GM12878 (cell line): Measurements from ENCODE around the gene HEPHL1. TPM values are rescaled to one million over a fixed set of nuclear protein-coding genes. Genes with fewer than 3 reads are reported as not detected.
"Not testable (repeated sequence)": the region's sequence is repeated elsewhere in the genome, so short reads cannot be mapped to it uniquely, and the experiment has no call there.

ENCODE experiments used
- ATAC-seq: fragments of 200-7000 bp; cut with Tn5 transposase; 3 replicates; pipeline ENCODE4 v1.9.1; 2020; ENCODE audit warnings: mild to moderate bottlenecking, moderate library complexity
- BruUV-seq: library from RNA; stranded (reverse); fragments of 400-500 nt; replicated peaks from 2 replicates; lab custom pipeline; 2021; lab: Mats Ljungman, UMichigan
- CTCF ChIA-PET: fragments of 300-600 bp; sonication (Branson Sonifier 250); formaldehyde crosslinking; extraction: SDS; loops from one replicate; lab custom pipeline; 2021; ENCODE audit warnings: inconsistent platforms; lab: Yijun Ruan, JAX
- POLR2A ChIA-PET: fragments of 350-600 bp; formaldehyde crosslinking; extraction: SDS; loops from one replicate; lab custom pipeline; 2021; ENCODE audit warnings: inconsistent platforms; lab: Charles Lee
- RAD21 ChIA-PET: fragments of 300-600 bp; sonication (Branson Sonifier 250); formaldehyde crosslinking; loops from one replicate; lab custom pipeline; 2023; ENCODE audit warnings: antibody characterized with exemption; ENCODE audit not compliant: unreplicated experiment; lab: Charles Lee
- SMC1A ChIA-PET: fragments of 300-600 bp; sonication (Branson Sonifier 250); formaldehyde crosslinking; loops from one replicate; lab custom pipeline; 2023; ENCODE audit not compliant: unreplicated experiment, uncharacterized antibody; lab: Charles Lee
- DNase-seq: peaks from one replicate; pipeline ENCODE4 v3.0.0-alpha.2; 2011; ENCODE audit warnings: low read depth, low spot score
- FAIRE-seq: peaks from 3 replicates; lab custom pipeline; 2011; peaks lifted over from hg19 to GRCh38; lab: Jason Lieb, UNC
- H2AFZ ChIP-seq: 2 replicates; pipeline ENCODE4 v1.6.0; 2011; ENCODE audit warnings: low read depth, low read length, control low read depth; ENCODE audit not compliant: control insufficient read depth
- H3K27ac ChIP-seq: 2 replicates; pipeline ENCODE4 v1.5.1; 2011; ENCODE audit warnings: control low read depth; ENCODE audit not compliant: control insufficient read depth, insufficient read depth
- H3K27me3 ChIP-seq, 2 experiments: replicated peaks in 1 of 2; 2 replicates each; pipeline versions ENCODE4 v1.6.0 to v1.6.1; 2011; ENCODE audit warnings: low read length in 1 of 2; ENCODE audit not compliant: control insufficient read depth in 2 of 2, insufficient read depth in 2 of 2
- H3K36me3 ChIP-seq, 2 experiments: 2 replicates each; pipeline ENCODE4 v1.5.1; 2011; ENCODE audit warnings: low read length in 1 of 2; ENCODE audit not compliant: control insufficient read depth in 2 of 2, insufficient read depth in 2 of 2
- H3K4me1 ChIP-seq: 2 replicates; pipeline ENCODE4 v1.6.1; 2011; ENCODE audit warnings: mild to moderate bottlenecking, low read length, moderate library complexity, mixed read lengths; ENCODE audit not compliant: control insufficient read depth, insufficient read depth
- H3K4me2 ChIP-seq: 2 replicates; pipeline ENCODE4 v1.6.0; 2011; ENCODE audit warnings: control low read depth; ENCODE audit not compliant: control insufficient read depth, insufficient read depth
- H3K4me3 ChIP-seq: fragments of 200-600 bp; sonication (generic); 2 replicates; pipeline ENCODE4 v1.5.1; 2016
- H3K79me2 ChIP-seq: 2 replicates; pipeline ENCODE4 v1.6.0; 2011; ENCODE audit warnings: low read length; ENCODE audit not compliant: control insufficient read depth, insufficient read depth
- H3K9ac ChIP-seq: 2 replicates; pipeline ENCODE4 v1.8.0; 2011; ENCODE audit warnings: low read length, control low read depth, mixed read lengths; ENCODE audit not compliant: control insufficient read depth, insufficient read depth
- H3K9me3 ChIP-seq: replicated peaks from 3 replicates; pipeline ENCODE4 v1.5.1; 2011; ENCODE audit warnings: mild to moderate bottlenecking, low read length; ENCODE audit not compliant: control insufficient read depth, insufficient read depth
- H4K20me1 ChIP-seq: 2 replicates; pipeline ENCODE4 v1.6.0; 2011; ENCODE audit not compliant: control insufficient read depth, insufficient read depth
- BCLAF1 ChIP-seq: fragments of 450-650 bp; IDR thresholded peaks from 2 replicates; pipeline ENCODE4 v1.6.1; 2017; ENCODE audit warnings: antibody characterized with exemption, mild to moderate bottlenecking, moderate library complexity
- CHD4 ChIP-seq: fragments of 200-600 bp; sonication (generic); IDR thresholded peaks from 2 replicates; pipeline ENCODE4 v1.6.1; 2016; ENCODE audit warnings: mild to moderate bottlenecking
- CREB1 ChIP-seq: IDR thresholded peaks from 2 replicates; pipeline ENCODE4 v1.6.1; 2012; ENCODE audit warnings: low read depth, mild to moderate bottlenecking, inconsistent platforms
- RCOR1 ChIP-seq: conservative IDR thresholded peaks from 2 replicates; pipeline ENCODE4 v1.6.1; 2012; ENCODE audit warnings: low read depth, low read length, improper control_type of control experiment
- SKIL ChIP-seq: fragments of 450-650 bp; IDR thresholded peaks from 2 replicates; pipeline ENCODE4 v1.6.1; 2017; ENCODE audit warnings: mild to moderate bottlenecking, low read depth, inconsistent platforms; ENCODE audit not compliant: poor library complexity, severe bottlenecking
- TAF1 ChIP-seq: IDR thresholded peaks from 2 replicates; pipeline ENCODE4 v1.6.1; 2011; ENCODE audit warnings: mild to moderate bottlenecking, low read depth, low read length, borderline replicate concordance
- ZBTB33 ChIP-seq: fragments of 450-650 bp; IDR thresholded peaks from 2 replicates; pipeline ENCODE4 v1.6.1; 2017; ENCODE audit warnings: mild to moderate bottlenecking
- ZNF217 ChIP-seq: fragments of 450-650 bp; IDR thresholded peaks from 2 replicates; pipeline ENCODE4 v1.6.1; 2017; ENCODE audit warnings: antibody characterized with exemption, mild to moderate bottlenecking
- WGBS: methylation state at CpG from one replicate; pipeline ENCODE4 v1.1.6; 2016; ENCODE audit warnings: low lambda C conversion rate; ENCODE audit not compliant: insufficient replicate concordance, insufficient coverage; ENCODE audit errors: missing lambda C conversion rate; 5-methylcytosine and 5-hydroxymethylcytosine counted together
- in situ Hi-C: fragments of 300-500 bp; cut with MboI; formaldehyde crosslinking; loops from 9 replicates; pipeline ENCODE4 v1.14.3; 2018; ENCODE audit warnings: mixed read lengths
- intact Hi-C: fragments of 100-400 bp; cut with micrococcal nuclease; formaldehyde crosslinking; loops from one replicate; pipeline ENCODE4 v1.14.2; 2022; ENCODE audit not compliant: unreplicated experiment
- polyA plus RNA-seq, 11 experiments: library from polyadenylated mRNA; depleted of rRNA in 4 of 11; unstranded in 6 of 11; stranded (reverse) in 5 of 11; fragments of >200 nt; fragmentation: Nextera tagmentation in 4 of 11; fragmentation: Illumina TruSeq in 1 of 11; extraction: Ambion mirVana in 4 of 11; extraction: Trizol in 1 of 11; gene quantifications; 1 replicate in 1 of 11; 2 replicates in 10 of 11; pipeline versions ENCODE4 v1.2.1 to v1.2.3, GENCODE V29; 2011 to 2016; ENCODE audit warnings: inconsistent platforms in 2 of 11, missing spikeins in 2 of 11, low read depth in 1 of 11
- total RNA-seq, 4 experiments: library from RNA; depleted of rRNA in 3 of 4; stranded (reverse); fragments of >200 nt in 3 of 4; fragmentation: Illumina TruSeq in 1 of 4; extraction: Trizol in 1 of 4; gene quantifications; 2 replicates each; pipeline versions ENCODE4 v1.2.1 to v1.2.3, GENCODE V29; 2013 to 2021
- TF ChIP-seq, protein P1 (sequence below): fragments of 150-350 bp; IDR thresholded peaks from 2 replicates; pipeline ENCODE4 v1.6.1; 2014; ENCODE audit warnings: mild to moderate bottlenecking, low read depth, low read length

HEPHL1 gene
- total and polyA plus RNA-seq, 10 of the 15 experiments (the other 5 are each of a cell fraction or from before 2014, with no cell fraction given): 0.02 to 0.08 (median 0.05) TPM; not detected in 6

GRCh38 chr11:94120516-94120915 is 99.4 kb downstream of the HEPHL1 start:
- H4K20me1 ChIP-seq, BruUV-seq, H3K79me2 ChIP-seq, in situ Hi-C loops, H3K27ac ChIP-seq, intact Hi-C loops, FAIRE-seq, H3K4me2 ChIP-seq, SMC1A ChIA-PET, H3K27me3 ChIP-seq, H2AFZ ChIP-seq, H3K36me3 ChIP-seq, CTCF ChIA-PET, H3K9ac ChIP-seq, H3K4me1 ChIP-seq, DNase-seq, POLR2A ChIA-PET, H3K9me3 ChIP-seq, RAD21 ChIA-PET, ATAC-seq, H3K4me3 ChIP-seq: not testable (repeated sequence)
- WGBS: 17% methylated on average over 2 of the region's 2 CpGs

- no peak overlapping the region for H3K9ac ChIP-seq
- no peak for FAIRE-seq
- no peak overlapping the region for H2AFZ ChIP-seq
- H3K79me2 ChIP-seq: no peaks in the 10 kb centered on the region
- 82% methylated on average over 6 of the region's 6 CpGs for WGBS
- ChIA-PET POLR2A (no interaction called here), RAD21 (no interaction called here), CTCF (no interaction called here), SMC1A (no interaction called here)
- no peaks in the 10 kb centered on the region; the same call in 1 of the 2 replicates for H3K4me1 ChIP-seq
- no peak for ATAC-seq
- H3K27ac ChIP-seq: no peak overlapping the region
- no peaks in the 10 kb centered on the region; the same call in 2 of the 3 replicates for H3K9me3 ChIP-seq
- DNase-seq: no peak
- BruUV-seq: no TSS peak
- in situ Hi-C loops (no loop called here), intact Hi-C loops (no loop called here)
- H3K4me3 ChIP-seq: no peak overlapping the region
- H3K4me2 ChIP-seq: no peak overlapping the region
- no peaks in the 10 kb centered on the region for H3K27me3 ChIP-seq
- H4K20me1 ChIP-seq: no peaks in the 10 kb centered on the region
- H3K36me3 ChIP-seq: no peaks in the 10 kb centered on the region
- TF ChIP-seq ZBTB33 (no peak), SKIL (no peak), CREB1 (no peak), CHD4 (no peak), BCLAF1 (no peak), ZNF217 (no peak), TAF1 (no peak), RCOR1 (no peak)
- TF ChIP-seq, protein P1, sequence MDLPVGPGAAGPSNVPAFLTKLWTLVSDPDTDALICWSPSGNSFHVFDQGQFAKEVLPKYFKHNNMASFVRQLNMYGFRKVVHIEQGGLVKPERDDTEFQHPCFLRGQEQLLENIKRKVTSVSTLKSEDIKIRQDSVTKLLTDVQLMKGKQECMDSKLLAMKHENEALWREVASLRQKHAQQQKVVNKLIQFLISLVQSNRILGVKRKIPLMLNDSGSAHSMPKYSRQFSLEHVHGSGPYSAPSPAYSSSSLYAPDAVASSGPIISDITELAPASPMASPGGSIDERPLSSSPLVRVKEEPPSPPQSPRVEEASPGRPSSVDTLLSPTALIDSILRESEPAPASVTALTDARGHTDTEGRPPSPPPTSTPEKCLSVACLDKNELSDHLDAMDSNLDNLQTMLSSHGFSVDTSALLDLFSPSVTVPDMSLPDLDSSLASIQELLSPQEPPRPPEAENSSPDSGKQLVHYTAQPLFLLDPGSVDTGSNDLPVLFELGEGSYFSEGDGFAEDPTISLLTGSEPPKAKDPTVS: no peak
Observed at GRCh38 chr11:94120946-94121345, 99.8 kb downstream of the HEPHL1 start.
